22Rv1 (cell line): Measurements from ENCODE around the gene PDHA2.

Experiments used
- H3K27ac ChIP-seq: fragments of 450-650 bp; 2 replicates; pipeline ENCODE4 v1.5.1; 2017
- CTCF ChIP-seq: fragments of 450-650 bp; IDR thresholded peaks from 2 replicates; pipeline ENCODE4 v1.5.1; 2017; ENCODE audit warnings: mild to moderate bottlenecking
- ZFX ChIP-seq: fragments of 450-650 bp; IDR thresholded peaks from 2 replicates; pipeline ENCODE4 v1.6.1; 2017; ENCODE audit warnings: antibody characterized with exemption, borderline replicate concordance

Gene PDHA2

GRCh38 chr4:95839891-95840290 lies at the start of gene PDHA2:
PDHA2 (plus strand) TSS chr4:95840093; CDS start chr4:95840151, 58 bp downstream.
- H3K27ac ChIP-seq: no peak within 1 kb of the TSS
- TF ChIP-seq CTCF: no peak
- no peak for TF ChIP-seq ZFX

- no peak overlapping the region for H3K27ac ChIP-seq
- TF ChIP-seq ZFX (no peak), CTCF (no peak)
Measured at GRCh38 chr4:95798003-95798402, 41.9 kb upstream of the PDHA2 start.

GRCh38 chr4:95798727-95799126 lies 41.2 kb upstream of the PDHA2 start:
- TF ChIP-seq ZFX (no peak), CTCF (no peak)
- no peak overlapping the region for H3K27ac ChIP-seq

GRCh38 chr4:95821867-95822266 lies 18.0 kb upstream of the PDHA2 start:
- H3K27ac ChIP-seq: peak overlapping the region; percentile 58
- TF ChIP-seq CTCF: no peak
- TF ChIP-seq ZFX: no peak

GRCh38 chr4:95825546-95825945 lies 14.3 kb upstream of the PDHA2 start:
- no peak for TF ChIP-seq CTCF
- TF ChIP-seq ZFX: no peak
- no peak overlapping the region for H3K27ac ChIP-seq

GRCh38 chr4:95830651-95831050 lies 9.2 kb upstream of the PDHA2 start:
- no peak overlapping the region for H3K27ac ChIP-seq
- TF ChIP-seq CTCF (no peak), ZFX (no peak)

GRCh38 chr4:95831166-95831565 lies 8.7 kb upstream of the PDHA2 start:
- TF ChIP-seq CTCF (no peak), ZFX (no peak)
- H3K27ac ChIP-seq: no peak overlapping the region
